Epithelial cell of esophagus (primary cell): ENCODE data around the gene MFSD11.

ENCODE experiments used
- DNase-seq: peaks from one replicate; pipeline ENCODE4 v3.0.0; 2010; ENCODE audit warnings: low read depth
- H3K4me3 ChIP-seq: 2 replicates; pipeline ENCODE4 v1.5.1; 2011; ENCODE audit warnings: mild to moderate bottlenecking, low read length, control low read depth
- CTCF ChIP-seq: IDR thresholded peaks from 2 replicates; pipeline ENCODE4 v1.5.1; 2011; ENCODE audit warnings: low read depth, mild to moderate bottlenecking, low read length, control low read depth, inconsistent platforms; ENCODE audit not compliant: insufficient read depth; ENCODE audit errors: missing control alignments

MFSD11 gene

DNA sequence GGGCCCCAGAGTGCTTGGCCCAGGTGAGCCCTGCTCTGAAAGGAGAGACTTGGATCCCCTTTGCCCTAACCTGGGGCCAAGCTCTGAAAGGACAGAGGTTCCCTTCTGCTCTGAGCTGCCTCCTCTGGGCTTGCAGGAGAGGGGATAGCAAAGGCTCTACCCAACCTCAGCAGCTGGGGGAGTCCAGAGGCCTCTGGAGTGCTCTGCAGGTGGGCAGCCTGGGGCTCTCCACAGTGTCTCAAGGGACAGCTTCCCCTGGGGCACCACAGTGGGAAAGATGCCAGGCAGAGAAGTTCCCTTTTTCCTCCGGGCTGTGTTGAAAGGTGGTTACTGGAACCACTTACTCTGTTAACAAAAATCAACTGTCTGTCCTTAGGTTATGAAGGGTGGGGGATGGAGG, 82.1 kb downstream of the MFSD11 start:
- no peak for TF ChIP-seq CTCF
- DNase-seq = no peak
- no peak overlapping the region for H3K4me3 ChIP-seq

DNA sequence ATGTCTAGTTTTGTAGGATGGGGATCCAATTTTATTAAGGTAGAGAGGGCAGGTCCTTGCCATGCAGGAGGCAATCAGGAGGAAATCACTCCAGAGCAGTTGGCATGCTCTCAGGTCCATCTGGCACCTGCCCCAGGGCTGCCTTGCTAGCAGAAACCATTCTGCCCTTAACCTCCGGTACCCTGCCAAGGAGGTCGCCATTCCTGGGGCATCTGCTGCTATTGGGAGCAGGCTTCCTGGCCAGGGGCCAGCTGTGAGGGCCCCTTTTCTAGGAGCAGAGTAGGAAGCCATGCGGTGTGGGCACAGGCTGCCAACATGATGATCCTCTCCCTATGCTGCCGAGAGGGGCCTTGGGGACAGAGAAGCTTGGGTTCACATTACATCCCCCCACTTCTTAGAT, 82.6 kb downstream of the MFSD11 start:
- TF ChIP-seq CTCF = no peak
- no peak overlapping the region for H3K4me3 ChIP-seq
- DNase-seq = no peak

- TF ChIP-seq CTCF = no peak
- H3K4me3 ChIP-seq = no peak overlapping the region
- no peak for DNase-seq
Observed at GRCh38 chr17:76822184-76822778, 84.4 kb downstream of the MFSD11 start.

GRCh38 chr17:76824093-76824492, 86.2 kb downstream of the MFSD11 start:
- no peak for DNase-seq
- H3K4me3 ChIP-seq = no peak overlapping the region
- TF ChIP-seq CTCF = no peak

- no peak for TF ChIP-seq CTCF
- H3K4me3 ChIP-seq = no peak overlapping the region
- DNase-seq = no peak
Observed at GRCh38 chr17:76826330-76827068, 88.6 kb downstream of the MFSD11 start.

DNA sequence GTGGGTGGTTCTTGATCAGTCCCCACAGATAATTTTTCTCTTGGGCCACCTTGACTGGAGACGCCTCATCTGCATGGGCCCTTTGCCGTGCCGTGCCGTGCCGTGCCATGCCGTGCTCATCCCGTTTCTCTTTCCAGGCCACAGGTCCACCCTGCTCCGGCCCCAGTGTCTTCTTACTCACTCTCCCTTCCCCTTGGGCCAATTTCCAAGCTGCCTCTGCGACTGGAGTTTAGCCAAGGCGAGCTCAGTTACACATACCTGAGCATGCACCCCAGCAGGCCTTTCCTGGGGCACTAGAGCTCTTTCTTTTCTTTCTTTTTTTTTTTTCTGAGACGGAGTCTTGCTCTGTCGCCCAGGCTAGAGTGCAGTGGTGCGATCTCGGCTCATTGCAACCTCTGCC, 89.8 kb downstream of the MFSD11 start:
- DNase-seq = no peak
- no peak overlapping the region for H3K4me3 ChIP-seq
- no peak for TF ChIP-seq CTCF
